OCI-LY7 (cell line): ENCODE data around the gene BRAF. TPM values are rescaled to one million over a fixed set of nuclear protein-coding genes. Genes with fewer than 3 reads are reported as not detected.

Experiments used
- BruUV-seq: library from RNA; stranded (reverse); fragments of 400-500 nt; replicated peaks from 2 replicates; lab custom pipeline; 2021; lab: Mats Ljungman, UMichigan
- CTCF ChIA-PET: fragments of 300-600 bp; sonication (Branson Sonifier 250); formaldehyde crosslinking; loops from one replicate; lab custom pipeline; 2022; ENCODE audit warnings: antibody characterized with exemption; ENCODE audit not compliant: unreplicated experiment; lab: Charles Lee
- POLR2A ChIA-PET: fragments of 300-600 bp; sonication (Branson Sonifier 250); formaldehyde crosslinking; loops from one replicate; lab custom pipeline; 2022; ENCODE audit warnings: antibody characterized with exemption; lab: Charles Lee
- DNase-seq: peaks from one replicate; pipeline ENCODE4 v3.0.0-alpha.2; 2015; ENCODE audit warnings: low spot score
- H2AFZ ChIP-seq: fragments of 200-600 bp; sonication (generic), shearing (Covaris generic); 2 replicates; pipeline ENCODE4 v1.6.1; 2014; ENCODE audit warnings: mild to moderate bottlenecking, antibody characterized with exemption, low read length, moderate library complexity
- H3K27ac ChIP-seq: fragments of 200-600 bp; sonication (generic); 2 replicates; pipeline ENCODE4 v1.5.1; 2014; ENCODE audit warnings: mixed run types, low read depth, mild to moderate bottlenecking, moderate library complexity, low read length, inconsistent platforms; ENCODE audit not compliant: poor library complexity, severe bottlenecking
- H3K36me3 ChIP-seq: fragments of 200-600 bp; sonication (generic); 2 replicates; pipeline ENCODE4 v1.6.1; 2014; ENCODE audit warnings: mild to moderate bottlenecking, antibody characterized with exemption, low read length, moderate library complexity, mixed read lengths; ENCODE audit not compliant: insufficient read depth
- H3K4me1 ChIP-seq: fragments of 200-600 bp; sonication (generic); 2 replicates; pipeline ENCODE4 v1.5.1; 2014; ENCODE audit warnings: mild to moderate bottlenecking, low read length; ENCODE audit not compliant: insufficient read depth, poor library complexity, severe bottlenecking
- H3K4me2 ChIP-seq: fragments of 200-600 bp; sonication (generic); 2 replicates; pipeline ENCODE4 v1.6.1; 2014; ENCODE audit warnings: mild to moderate bottlenecking, low read length
- H3K4me3 ChIP-seq: fragments of 200-600 bp; sonication (generic); 2 replicates; pipeline ENCODE4 v1.5.1; 2014; ENCODE audit warnings: mild to moderate bottlenecking, low read depth, low read length; ENCODE audit not compliant: poor library complexity, severe bottlenecking
- H3K79me2 ChIP-seq: fragments of 200-600 bp; sonication (generic); 2 replicates; pipeline ENCODE4 v1.6.1; 2016; ENCODE audit warnings: low read depth, mild to moderate bottlenecking, low read length, moderate library complexity, mixed read lengths; ENCODE audit not compliant: insufficient read depth
- H3K9me2 ChIP-seq: fragments of 200-600 bp; sonication (generic); 2 replicates; pipeline ENCODE4 v1.6.1; 2016; ENCODE audit warnings: mild to moderate bottlenecking, low read length, mixed read lengths; ENCODE audit not compliant: insufficient read depth
- H3K9me3 ChIP-seq: fragments of 200-600 bp; sonication (generic); 2 replicates; pipeline ENCODE4 v1.6.1; 2014; ENCODE audit warnings: mild to moderate bottlenecking, mixed run types, low read length, mixed read lengths
- H4K20me1 ChIP-seq: fragments of 200-600 bp; sonication (generic); 2 replicates; pipeline ENCODE4 v1.6.1; 2014; ENCODE audit warnings: mild to moderate bottlenecking, antibody characterized with exemption, low read length, moderate library complexity, mixed read lengths; ENCODE audit not compliant: insufficient read depth
- EZH2phosphoT487 ChIP-seq: fragments of 200-600 bp; sonication (generic); IDR thresholded peaks from 2 replicates; pipeline ENCODE4 v1.6.1; 2018; ENCODE audit warnings: low read depth, borderline replicate concordance, mild to moderate bottlenecking, mixed run types, antibody characterized with exemption, low read length, moderate library complexity, mixed read lengths
- intact Hi-C: fragments of 100-400 bp; cut with micrococcal nuclease; formaldehyde crosslinking; loops from one replicate; pipeline ENCODE4 v1.10.0; 2022; ENCODE audit not compliant: unreplicated experiment
- total RNA-seq, 2 experiments: library from RNA; depleted of rRNA in 1 of 2; stranded (reverse); fragments of >200 nt in 1 of 2; shearing (Covaris generic) in 1 of 2; gene quantifications; 2 replicates each; pipeline ENCODE4 v1.2.3, GENCODE V29; 2014 to 2022
- TF ChIP-seq, protein P1 (sequence below): fragments of 200-600 bp; sonication (generic); conservative IDR thresholded peaks from 2 replicates; pipeline ENCODE4 v1.5.1; 2014; ENCODE audit warnings: mild to moderate bottlenecking, antibody characterized with exemption, low read length, moderate library complexity, mixed read lengths

Gene BRAF
- total RNA-seq, 2 experiments from 2014 or later = 17.1 to 41.6 TPM

DNA sequence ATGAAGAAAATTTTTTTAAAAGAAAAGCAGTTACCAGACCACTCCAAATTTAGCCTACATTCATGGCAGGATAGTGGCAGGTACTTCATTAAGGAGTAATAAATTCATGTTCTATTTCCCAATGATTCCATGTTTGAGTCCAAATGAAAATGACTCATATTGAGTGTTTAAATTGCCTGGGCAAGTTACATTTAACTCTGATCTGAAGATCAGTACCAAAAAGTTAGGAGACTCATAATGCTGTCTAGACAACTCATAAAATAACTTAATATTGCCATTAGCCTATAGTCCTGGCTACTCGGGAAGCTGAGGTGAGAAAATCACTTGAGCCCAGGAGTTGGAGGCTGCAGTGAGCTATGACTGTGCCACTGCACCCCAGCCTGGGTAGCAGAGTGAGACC is 13.0 kb downstream of the BRAF start:
- H3K4me2 ChIP-seq = no peak overlapping the region
- POLR2A ChIA-PET = interaction anchor here (0.5 kb wide), 1 partner anchor 23 kb away, joined by 3 read pairs; no protein-coding TSS in a partner anchor
- no peak for TF ChIP-seq EZH2phosphoT487
- TF ChIP-seq, protein P1, sequence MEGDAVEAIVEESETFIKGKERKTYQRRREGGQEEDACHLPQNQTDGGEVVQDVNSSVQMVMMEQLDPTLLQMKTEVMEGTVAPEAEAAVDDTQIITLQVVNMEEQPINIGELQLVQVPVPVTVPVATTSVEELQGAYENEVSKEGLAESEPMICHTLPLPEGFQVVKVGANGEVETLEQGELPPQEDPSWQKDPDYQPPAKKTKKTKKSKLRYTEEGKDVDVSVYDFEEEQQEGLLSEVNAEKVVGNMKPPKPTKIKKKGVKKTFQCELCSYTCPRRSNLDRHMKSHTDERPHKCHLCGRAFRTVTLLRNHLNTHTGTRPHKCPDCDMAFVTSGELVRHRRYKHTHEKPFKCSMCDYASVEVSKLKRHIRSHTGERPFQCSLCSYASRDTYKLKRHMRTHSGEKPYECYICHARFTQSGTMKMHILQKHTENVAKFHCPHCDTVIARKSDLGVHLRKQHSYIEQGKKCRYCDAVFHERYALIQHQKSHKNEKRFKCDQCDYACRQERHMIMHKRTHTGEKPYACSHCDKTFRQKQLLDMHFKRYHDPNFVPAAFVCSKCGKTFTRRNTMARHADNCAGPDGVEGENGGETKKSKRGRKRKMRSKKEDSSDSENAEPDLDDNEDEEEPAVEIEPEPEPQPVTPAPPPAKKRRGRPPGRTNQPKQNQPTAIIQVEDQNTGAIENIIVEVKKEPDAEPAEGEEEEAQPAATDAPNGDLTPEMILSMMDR = no peak
- H4K20me1 ChIP-seq = 0 out of 2 replicates have a peak, but pooled peaks cover 6% of the 10 kb centered on the region
- H3K79me2 ChIP-seq = peaks cover 84% of the 10 kb centered on the region
- no peak for DNase-seq
- H3K9me2 ChIP-seq = no peaks in the 10 kb centered on the region
- H3K9me3 ChIP-seq = no peaks in the 10 kb centered on the region
- peaks cover 7% of the 10 kb centered on the region for H3K4me1 ChIP-seq
- no peak overlapping the region for H3K4me3 ChIP-seq
- CTCF ChIA-PET = no interaction called here
- intact Hi-C loops = loop anchor here (10.0 kb wide), 1 partner anchor 1817 kb away; no protein-coding TSS in a partner anchor
- no TSS peak for BruUV-seq
- no peak overlapping the region for H2AFZ ChIP-seq
- H3K27ac ChIP-seq = no peak overlapping the region
- peaks cover 6% of the 10 kb centered on the region; the same call in 1 of the 2 replicates for H3K36me3 ChIP-seq

DNA sequence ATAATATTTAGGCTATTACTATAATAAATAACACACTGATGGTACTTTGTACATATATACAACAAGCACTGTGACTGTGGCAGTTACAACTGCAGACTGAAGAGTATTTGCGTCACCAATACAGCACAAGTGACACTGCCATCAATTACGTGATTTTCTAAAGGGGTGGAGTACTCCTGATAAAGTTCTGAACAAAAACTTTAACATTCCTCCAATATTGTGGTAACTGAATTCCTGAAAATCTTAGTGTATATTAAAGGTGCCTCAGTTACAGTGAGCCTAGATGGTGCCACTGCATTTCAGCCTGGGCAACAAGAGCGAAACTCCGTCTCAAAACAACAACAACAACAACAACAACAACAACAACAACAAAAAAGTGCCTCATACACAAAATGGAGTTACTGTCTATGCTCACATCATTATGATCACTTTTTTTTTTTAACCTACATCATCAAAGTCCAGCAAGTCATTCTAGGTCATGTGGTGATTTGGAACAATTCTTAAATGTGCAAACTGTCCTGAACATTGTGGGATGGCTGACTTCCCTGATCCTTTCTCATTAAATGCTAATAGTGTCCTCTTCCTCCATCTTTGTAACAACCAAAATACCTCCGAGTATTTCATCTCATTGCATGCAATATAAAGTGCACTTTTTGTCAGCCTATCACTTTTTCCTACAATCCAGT is 15.1 kb downstream of the BRAF start:
- Histone ChIP-seq H3K4me1 (no peaks in the 10 kb centered on the region), H3K4me3 (no peak overlapping the region), H3K9me3 (no peaks in the 10 kb centered on the region), H3K36me3 (peaks cover 6% of the 10 kb centered on the region; the same call in 1 of the 2 replicates), H3K27ac (no peak overlapping the region), H2AFZ (no peak overlapping the region), H3K79me2 (peaks cover 77% of the 10 kb centered on the region), H4K20me1 (0 out of 2 replicates have a peak, but pooled peaks cover 6% of the 10 kb centered on the region), H3K4me2 (no peak overlapping the region), H3K9me2 (no peaks in the 10 kb centered on the region)
- CTCF ChIA-PET = no interaction called here
- intact Hi-C loops = loop anchor here (10.0 kb wide), 1 partner anchor 1815 kb away; no protein-coding TSS in a partner anchor
- TSS peak; percentile 10 for BruUV-seq
- DNase-seq = no peak
- no peak for TF ChIP-seq EZH2phosphoT487
- TF ChIP-seq, protein P1 = no peak
- POLR2A ChIA-PET = interaction anchor here (0.6 to 0.7 kb wide), 2 partner anchors 19 to 95 kb away, joined by 3 to 4 read pairs; no protein-coding TSS in a partner anchor

GRCh38 chr7:140908361-140908760 is 16.4 kb downstream of the BRAF start:
- Histone ChIP-seq H3K4me3 (no peak overlapping the region), H3K9me2 (no peaks in the 10 kb centered on the region), H2AFZ (no peak overlapping the region), H3K27ac (no peak overlapping the region), H3K4me2 (no peak overlapping the region), H3K4me1 (peaks cover 3% of the 10 kb centered on the region), H4K20me1 (0 out of 2 replicates have a peak, but pooled peaks cover 3% of the 10 kb centered on the region), H3K79me2 (peaks cover 79% of the 10 kb centered on the region), H3K36me3 (peaks cover 14% of the 10 kb centered on the region), H3K9me3 (peaks cover 8% of the 10 kb centered on the region; the same call in 1 of the 2 replicates)
- POLR2A ChIA-PET = no interaction called here
- BruUV-seq = no TSS peak
- TF ChIP-seq EZH2phosphoT487 = no peak
- TF ChIP-seq, protein P1 = no peak
- intact Hi-C loops = no loop called here
- no peak for DNase-seq
- CTCF ChIA-PET = no interaction called here
